ENCODE measurements around the gene COMMD10. TPM values are rescaled to one million over a fixed set of nuclear protein-coding genes. Genes with fewer than 3 reads are reported as not detected.

The COMMD10 gene
- total RNA-seq, 4 donors from 2014 or later: 10.6 to 34.6 (median 15.2) TPM

DNA sequence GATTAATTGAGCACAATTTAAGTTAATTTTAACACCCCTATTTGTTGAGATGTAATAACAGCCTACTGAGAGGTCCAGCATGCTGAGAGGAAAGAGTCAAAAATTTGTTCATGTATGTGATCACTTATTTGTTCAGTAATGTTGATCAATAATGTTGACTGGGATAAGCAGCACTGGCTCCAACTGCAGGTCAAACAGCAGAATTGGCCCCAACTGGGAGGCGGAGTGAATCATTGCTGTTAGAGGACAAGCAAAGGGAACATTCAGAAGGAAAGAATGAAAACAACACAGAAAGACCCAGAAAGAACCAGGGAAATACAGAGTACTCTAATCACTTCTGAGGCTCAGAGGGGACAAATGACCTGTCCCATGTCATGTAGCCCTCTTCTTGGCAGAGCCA lies 221.1 kb downstream of the COMMD10 start:
- no peak overlapping the region for H3K27ac ChIP-seq
- TF ChIP-seq, protein P1, sequence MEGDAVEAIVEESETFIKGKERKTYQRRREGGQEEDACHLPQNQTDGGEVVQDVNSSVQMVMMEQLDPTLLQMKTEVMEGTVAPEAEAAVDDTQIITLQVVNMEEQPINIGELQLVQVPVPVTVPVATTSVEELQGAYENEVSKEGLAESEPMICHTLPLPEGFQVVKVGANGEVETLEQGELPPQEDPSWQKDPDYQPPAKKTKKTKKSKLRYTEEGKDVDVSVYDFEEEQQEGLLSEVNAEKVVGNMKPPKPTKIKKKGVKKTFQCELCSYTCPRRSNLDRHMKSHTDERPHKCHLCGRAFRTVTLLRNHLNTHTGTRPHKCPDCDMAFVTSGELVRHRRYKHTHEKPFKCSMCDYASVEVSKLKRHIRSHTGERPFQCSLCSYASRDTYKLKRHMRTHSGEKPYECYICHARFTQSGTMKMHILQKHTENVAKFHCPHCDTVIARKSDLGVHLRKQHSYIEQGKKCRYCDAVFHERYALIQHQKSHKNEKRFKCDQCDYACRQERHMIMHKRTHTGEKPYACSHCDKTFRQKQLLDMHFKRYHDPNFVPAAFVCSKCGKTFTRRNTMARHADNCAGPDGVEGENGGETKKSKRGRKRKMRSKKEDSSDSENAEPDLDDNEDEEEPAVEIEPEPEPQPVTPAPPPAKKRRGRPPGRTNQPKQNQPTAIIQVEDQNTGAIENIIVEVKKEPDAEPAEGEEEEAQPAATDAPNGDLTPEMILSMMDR (IDR thresholded peaks at IDR 0.05 in 4 of 5, conservative IDR thresholded peaks at IDR 0.05 in 1 of 5): no peak
- H3K9me3 ChIP-seq: peaks cover 0 to 27% (median 0%) of the 10 kb centered on the region in 3 donors
- no peak for ATAC-seq
- H3K4me3 ChIP-seq: no peak overlapping the region
- no peak for DNase-seq
- peaks cover 0 to 70% of the 10 kb centered on the region in 2 donors for H3K36me3 ChIP-seq
- in situ Hi-C loops (cut with MboI; ENCODE audit: low sequenced_read_pairs in 4 of 4): no loop called here
- intact Hi-C loops (cut with DNase I; ENCODE audit: low total_unique reads): no loop called here
- no peaks in the 10 kb centered on the region for H3K27me3 ChIP-seq
- no peaks in the 10 kb centered on the region for H3K4me1 ChIP-seq

DNA sequence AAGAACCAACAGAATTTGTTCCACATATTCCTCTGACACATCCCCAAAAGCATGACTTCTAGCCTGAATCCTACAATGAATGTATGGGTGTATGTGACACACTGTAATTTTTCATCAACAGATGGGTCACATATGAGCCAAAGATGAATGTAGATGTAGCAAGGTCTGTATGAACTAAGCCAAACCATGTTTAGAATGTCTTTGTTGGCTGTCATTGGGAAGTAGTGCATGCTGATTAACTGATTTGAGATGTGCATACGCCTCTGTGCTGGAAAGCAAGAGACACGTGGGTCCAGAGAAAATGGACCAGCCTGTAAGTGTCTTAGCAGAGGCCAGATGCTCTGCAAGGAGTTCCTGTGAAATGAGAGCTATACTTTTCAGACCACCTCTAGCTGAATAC lies 222.0 kb downstream of the COMMD10 start:
- Histone ChIP-seq H3K27ac (no peak overlapping the region), H3K27me3 (no peaks in the 10 kb centered on the region), H3K4me1 (no peaks in the 10 kb centered on the region), H3K36me3 (peaks cover 0 to 70% of the 10 kb centered on the region in 2 donors), H3K9me3 (peaks cover 0 to 27% (median 0%) of the 10 kb centered on the region in 3 donors), H3K4me3 (no peak overlapping the region)
- intact Hi-C loops (cut with DNase I; ENCODE audit: low total_unique reads) (no loop called here), in situ Hi-C loops (cut with MboI; ENCODE audit: low sequenced_read_pairs in 4 of 4) (no loop called here)
- TF ChIP-seq, protein P1 (IDR thresholded peaks at IDR 0.05 in 4 of 5, conservative IDR thresholded peaks at IDR 0.05 in 1 of 5): no peak
- no peak for TF ChIP-seq POLR2A (IDR thresholded peaks at IDR 0.05)
- ATAC-seq (no peak), DNase-seq (no peak)

DNA sequence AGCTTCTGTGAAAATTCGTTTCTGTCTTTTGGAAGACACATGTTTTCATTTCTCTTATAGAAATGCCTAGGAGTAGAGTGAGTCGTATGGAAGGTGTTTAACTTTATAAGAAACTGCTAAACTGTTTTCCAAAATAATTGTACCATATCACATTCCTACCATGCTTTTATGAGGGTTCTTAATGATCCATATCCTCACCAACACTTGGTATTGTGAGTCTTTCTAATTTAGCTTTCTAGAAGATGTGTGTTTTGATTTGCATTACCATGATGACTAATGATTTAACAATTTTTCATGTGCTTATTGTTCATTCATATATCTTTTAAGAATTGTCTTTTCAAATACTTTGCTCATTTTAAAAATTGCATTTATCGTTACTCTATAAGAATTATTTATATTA lies 223.6 kb downstream of the COMMD10 start:
- H3K9me3 ChIP-seq: peaks cover 0 to 27% (median 0%) of the 10 kb centered on the region in 3 donors
- no peaks in the 10 kb centered on the region for H3K4me1 ChIP-seq
- ATAC-seq: no peak
- in situ Hi-C loops (cut with MboI; ENCODE audit: low sequenced_read_pairs in 4 of 4): no loop called here
- intact Hi-C loops (cut with DNase I; ENCODE audit: low total_unique reads): no loop called here
- H3K27me3 ChIP-seq: no peaks in the 10 kb centered on the region
- DNase-seq: no peak
- H3K36me3 ChIP-seq: peaks cover 0 to 63% of the 10 kb centered on the region in 2 donors
- no peak overlapping the region for H3K27ac ChIP-seq
- TF ChIP-seq POLR2A (IDR thresholded peaks at IDR 0.05): no peak
- TF ChIP-seq, protein P1 (IDR thresholded peaks at IDR 0.05 in 4 of 5, conservative IDR thresholded peaks at IDR 0.05 in 1 of 5): no peak
- no peak overlapping the region for H3K4me3 ChIP-seq

DNA sequence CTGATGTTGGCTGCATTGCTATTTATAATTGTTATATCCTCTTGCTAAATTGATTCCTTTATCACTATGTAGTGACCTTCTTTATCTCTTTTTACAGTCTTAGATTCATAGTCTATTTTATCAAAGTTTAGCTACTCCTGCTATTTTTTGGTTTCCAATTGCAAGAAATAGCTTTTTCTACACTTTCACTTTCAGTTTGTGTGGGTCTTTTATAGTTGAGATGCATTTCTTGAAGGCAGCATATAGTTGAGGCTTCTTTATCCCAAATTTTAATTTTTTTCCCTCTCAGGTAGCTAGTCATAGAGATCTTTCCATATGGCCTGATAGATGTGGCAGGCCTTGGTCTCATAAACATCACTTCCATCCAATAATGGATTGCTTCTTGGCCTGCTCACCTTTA lies 228.5 kb downstream of the COMMD10 start:
- intact Hi-C loops (cut with DNase I; ENCODE audit: low total_unique reads): no loop called here
- Histone ChIP-seq H3K36me3 (peaks cover 0 to 13% of the 10 kb centered on the region in 2 donors), H3K27ac (no peak overlapping the region), H3K27me3 (no peaks in the 10 kb centered on the region), H3K4me1 (no peaks in the 10 kb centered on the region), H3K4me3 (no peak overlapping the region), H3K9me3 (peaks cover 0 to 12% (median 0%) of the 10 kb centered on the region in 3 donors)
- TF ChIP-seq, protein P1 (IDR thresholded peaks at IDR 0.05 in 4 of 5, conservative IDR thresholded peaks at IDR 0.05 in 1 of 5): no peak
- TF ChIP-seq POLR2A (IDR thresholded peaks at IDR 0.05): no peak
- ATAC-seq (no peak), DNase-seq (no peak)
- in situ Hi-C loops (cut with MboI; ENCODE audit: low sequenced_read_pairs in 4 of 4): no loop called here

DNA sequence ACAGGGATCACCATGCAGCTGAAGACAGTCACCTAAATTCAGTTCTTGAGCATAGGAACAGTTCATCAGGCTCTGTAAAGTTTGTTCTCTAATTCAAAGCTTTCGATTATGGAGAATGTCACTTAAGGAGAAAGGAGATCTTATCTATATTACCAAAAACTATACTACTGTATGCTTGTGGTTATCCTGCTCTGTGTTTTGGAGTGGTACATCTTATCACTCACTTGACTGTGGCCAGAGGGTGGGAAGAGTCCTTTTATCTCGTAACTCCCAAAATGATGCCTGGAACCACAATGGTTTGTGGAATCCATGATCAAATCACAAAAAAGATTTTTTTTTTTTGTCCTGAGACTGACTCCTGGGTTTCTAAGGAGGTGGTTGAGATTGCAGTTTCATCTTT lies 230.7 kb downstream of the COMMD10 start:
- ATAC-seq (no peak), DNase-seq (no peak)
- intact Hi-C loops (cut with DNase I; ENCODE audit: low total_unique reads) (no loop called here), in situ Hi-C loops (cut with MboI; ENCODE audit: low sequenced_read_pairs in 4 of 4) (no loop called here)
- Histone ChIP-seq H3K36me3 (peaks cover 0 to 3% of the 10 kb centered on the region in 2 donors), H3K4me1 (no peaks in the 10 kb centered on the region), H3K9me3 (peaks cover 0 to 1% (median 0%) of the 10 kb centered on the region in 3 donors), H3K27me3 (no peaks in the 10 kb centered on the region), H3K4me3 (no peak overlapping the region), H3K27ac (no peak overlapping the region)
- TF ChIP-seq, protein P1 (IDR thresholded peaks at IDR 0.05 in 4 of 5, conservative IDR thresholded peaks at IDR 0.05 in 1 of 5): no peak
- no peak for TF ChIP-seq POLR2A (IDR thresholded peaks at IDR 0.05)
